NCI-H345 treated with DMSO at 0.1 percent for 48 hours (cell line): Measurements from ENCODE around the gene CYTH1.
"Not testable (repeated sequence)": the region's sequence is repeated elsewhere in the genome, so short reads cannot be mapped to it uniquely, and the experiment has no call there.

Experiments
- DNase-seq: peaks from one replicate; lab custom pipeline; 2025; ENCODE audit not compliant: unreplicated experiment; lab: John Stamatoyannopoulos, UW

The CYTH1 gene

DNA sequence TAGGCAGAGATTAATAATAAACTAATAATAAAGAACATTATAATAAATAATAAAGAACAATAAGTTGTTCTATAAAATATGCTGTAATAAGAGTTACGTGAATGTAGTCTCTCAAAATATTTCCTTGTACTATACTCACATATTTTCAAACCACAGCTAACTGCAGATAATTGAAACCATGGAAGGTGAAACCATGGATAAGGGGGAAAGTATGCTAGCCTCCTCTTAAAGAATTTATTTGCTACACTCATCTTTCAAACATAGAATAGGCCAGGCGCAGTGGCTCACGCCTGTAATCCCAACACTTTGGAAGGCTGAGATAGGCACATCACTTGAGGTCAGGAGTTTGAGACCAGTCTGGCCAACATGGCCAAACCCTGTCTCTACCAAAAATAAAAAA, 18.5 kb downstream of the CYTH1 start:
- no peak for DNase-seq

- no peak for DNase-seq
These were observed 20.2 kb downstream of the CYTH1 start for GRCh38 chr17:78761789-78762406.

GRCh38 chr17:78759969-78760352, 22.1 kb downstream of the CYTH1 start:
- DNase-seq, result no peak

DNA sequence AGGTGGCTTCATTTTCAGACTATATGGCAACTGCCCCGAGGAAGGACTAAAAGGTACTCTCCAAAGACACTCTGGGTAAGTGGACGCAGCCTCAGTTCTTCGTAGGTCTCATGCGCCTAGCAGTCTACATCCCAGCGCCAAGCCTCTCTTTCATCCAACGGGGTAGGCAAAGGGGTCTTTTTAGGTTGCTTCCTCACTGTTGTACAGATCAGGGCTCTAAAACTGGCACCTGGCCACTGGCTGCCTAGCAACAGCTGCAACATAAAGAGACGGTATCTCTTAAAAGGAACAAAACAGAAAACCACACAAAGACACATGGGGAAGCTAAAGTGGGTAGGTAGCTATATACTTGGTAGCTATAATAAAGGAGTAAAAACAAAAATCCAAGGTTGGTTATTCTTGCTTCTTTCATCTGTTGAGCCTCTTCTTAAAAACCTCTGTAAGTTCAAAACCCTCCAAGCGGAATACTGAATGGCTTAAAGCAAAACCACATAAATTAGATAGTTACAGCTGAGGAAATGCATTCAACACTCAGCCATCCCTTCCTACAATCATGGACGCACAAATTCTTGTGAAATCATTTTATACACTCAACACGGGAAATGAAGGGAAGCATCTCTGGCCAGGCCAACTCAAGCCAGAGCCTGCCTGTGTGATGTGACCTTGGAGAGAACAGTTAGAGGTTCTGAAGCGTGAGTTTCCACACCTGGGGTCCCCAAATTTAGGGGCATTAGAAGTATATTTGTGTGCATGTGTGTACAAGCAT, 22.7 kb downstream of the CYTH1 start:
- DNase-seq, result peak; percentile 64

DNA sequence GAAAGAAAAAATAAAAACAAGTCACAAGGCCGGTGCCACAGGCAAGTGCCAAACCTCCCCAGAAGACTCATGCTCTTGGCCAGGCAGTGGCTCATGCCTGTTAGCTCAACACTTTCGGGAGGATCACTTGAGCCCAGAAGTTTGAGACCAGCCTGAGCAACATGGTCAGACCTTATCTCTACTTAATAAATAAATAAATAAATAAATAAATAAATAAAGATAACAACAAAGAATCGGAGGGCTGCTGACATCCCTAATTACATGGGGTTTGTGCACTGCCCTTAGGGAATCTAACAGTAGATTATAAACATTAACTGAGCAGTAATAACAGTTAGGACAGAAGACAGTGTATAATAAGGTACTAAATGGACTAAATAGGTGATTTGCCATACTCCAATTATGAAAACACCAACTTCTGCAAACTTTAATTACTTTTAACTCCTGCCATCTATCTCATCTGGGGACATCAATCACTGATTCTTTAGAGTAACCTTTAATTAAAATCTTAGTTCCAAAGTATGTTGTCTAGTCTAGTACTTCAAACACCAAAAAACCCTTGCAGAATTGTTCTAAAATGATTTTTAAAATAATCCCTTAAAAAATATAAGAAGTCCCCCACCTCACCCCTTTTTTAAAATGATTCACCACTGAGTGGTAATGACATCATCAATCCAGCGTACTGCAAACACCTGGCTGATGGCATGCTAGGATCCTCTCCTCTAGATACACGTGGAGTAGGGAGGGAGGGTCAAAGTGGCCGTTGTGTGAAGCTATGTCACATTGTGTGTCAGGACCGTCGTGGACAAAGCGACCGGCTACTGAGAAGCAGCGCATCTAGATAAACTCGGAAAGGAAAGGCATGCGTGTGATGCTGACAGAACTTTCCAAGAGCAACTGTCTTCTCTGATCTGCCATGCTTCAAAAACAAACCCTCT, 28.5 kb downstream of the CYTH1 start:
- no peak for DNase-seq

DNA sequence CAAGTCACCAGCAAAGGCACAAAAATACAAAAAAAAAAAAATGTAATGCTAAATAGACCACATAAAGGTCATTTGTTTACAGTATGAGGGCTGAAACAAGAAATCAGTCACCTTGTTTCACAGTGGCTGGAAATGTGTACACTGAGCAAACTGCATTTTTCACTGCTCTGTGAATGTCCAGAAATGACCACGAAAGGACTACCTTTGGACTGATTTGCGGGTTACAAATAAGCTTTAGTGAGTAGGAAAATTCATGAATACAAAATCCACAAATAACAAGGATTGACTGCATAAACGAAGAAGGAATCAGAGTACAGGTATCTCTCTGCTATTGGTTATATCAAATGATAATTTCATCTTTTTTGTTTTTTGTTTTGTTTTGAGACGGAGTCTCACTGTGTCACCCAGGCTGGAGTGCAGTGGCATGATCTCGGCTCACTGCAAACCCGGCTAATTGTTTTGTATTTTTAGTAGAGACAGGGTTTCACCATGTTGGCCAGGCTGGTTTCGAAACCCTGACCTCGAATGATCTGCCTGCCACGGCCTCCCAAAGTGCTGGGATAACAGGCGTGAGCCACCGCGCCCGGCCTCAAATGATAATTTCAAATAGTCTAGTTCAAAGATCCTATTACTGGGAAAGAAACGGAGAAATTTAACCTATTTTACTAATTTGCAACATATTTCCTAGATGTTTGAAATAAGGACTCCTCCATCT, 30.5 kb downstream of the CYTH1 start:
- DNase-seq, result no peak

DNA sequence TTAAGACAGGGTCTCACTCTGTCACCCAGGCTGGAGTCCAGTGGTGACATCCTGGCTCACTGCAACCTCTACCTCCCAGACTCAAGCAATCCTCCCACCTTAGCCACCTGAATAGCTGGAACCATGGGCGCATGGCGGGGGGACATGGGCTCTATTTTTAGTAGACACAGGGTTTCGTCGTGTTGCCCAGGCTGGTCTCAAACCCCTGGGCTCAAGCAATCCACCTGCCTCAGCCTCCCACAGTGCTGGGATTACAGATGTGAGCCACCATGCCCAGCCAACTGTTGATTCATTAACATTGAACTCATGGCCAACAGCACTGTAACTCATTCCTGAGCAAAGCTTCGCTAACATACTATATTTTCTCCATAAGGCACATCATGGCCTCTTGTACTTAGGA, 31.1 kb downstream of the CYTH1 start:
- not testable (repeated sequence) for DNase-seq

- DNase-seq, result no peak
These were observed 33.2 kb downstream of the CYTH1 start for GRCh38 chr17:78748730-78749317.

DNA sequence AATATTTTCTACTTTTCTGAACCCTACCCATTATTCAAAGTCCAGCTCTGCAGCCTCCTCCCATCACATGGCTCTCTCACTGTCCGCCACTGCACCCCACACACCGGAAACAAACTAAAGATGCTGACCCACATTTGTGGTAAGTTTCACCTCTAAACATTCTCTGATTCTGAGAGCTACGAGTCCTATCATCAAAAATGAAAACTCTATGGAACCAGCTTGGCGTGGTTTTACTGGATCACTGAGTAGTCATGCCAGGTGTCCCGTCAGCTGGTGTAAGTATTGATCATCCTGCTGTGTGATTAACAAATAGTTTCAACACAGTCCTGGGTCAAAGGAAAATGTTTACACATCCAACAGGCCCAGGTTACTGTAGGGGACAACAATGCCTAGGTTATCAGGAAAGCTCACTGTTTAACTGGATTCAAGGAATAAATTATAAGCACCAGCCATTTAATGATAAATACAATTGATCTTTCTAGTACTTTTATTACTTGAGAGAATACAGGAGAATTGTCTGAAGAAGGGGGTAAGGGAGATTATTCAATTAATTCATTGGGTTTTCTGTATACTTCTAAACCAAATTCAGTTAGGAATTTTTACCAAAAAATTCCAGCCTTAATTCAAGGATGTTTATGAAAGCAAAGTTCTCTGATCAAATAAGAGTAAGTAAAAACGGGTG, 33.9 kb downstream of the CYTH1 start:
- no peak for DNase-seq

DNA sequence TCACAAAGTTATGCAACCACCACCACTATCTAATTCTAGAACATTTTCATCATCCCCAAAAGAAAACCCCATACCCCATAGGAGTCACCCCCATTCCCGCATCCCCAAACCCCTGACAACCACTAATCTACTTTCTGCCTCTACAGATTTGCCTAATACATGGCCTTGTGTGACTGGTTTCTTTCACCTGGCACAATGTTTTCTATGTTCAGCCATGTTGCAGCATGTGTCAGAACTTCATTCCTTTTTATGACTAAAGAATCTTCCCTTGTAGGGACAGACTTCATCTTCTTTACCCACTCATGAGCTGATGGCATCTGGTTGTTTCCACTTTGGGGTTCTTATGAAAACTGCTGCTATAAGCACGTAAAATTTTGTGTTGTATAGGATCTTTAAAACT, 34.6 kb downstream of the CYTH1 start:
- DNase-seq, result no peak

GRCh38 chr17:78746949-78747269, 35.2 kb downstream of the CYTH1 start:
- DNase-seq, result no peak

DNA sequence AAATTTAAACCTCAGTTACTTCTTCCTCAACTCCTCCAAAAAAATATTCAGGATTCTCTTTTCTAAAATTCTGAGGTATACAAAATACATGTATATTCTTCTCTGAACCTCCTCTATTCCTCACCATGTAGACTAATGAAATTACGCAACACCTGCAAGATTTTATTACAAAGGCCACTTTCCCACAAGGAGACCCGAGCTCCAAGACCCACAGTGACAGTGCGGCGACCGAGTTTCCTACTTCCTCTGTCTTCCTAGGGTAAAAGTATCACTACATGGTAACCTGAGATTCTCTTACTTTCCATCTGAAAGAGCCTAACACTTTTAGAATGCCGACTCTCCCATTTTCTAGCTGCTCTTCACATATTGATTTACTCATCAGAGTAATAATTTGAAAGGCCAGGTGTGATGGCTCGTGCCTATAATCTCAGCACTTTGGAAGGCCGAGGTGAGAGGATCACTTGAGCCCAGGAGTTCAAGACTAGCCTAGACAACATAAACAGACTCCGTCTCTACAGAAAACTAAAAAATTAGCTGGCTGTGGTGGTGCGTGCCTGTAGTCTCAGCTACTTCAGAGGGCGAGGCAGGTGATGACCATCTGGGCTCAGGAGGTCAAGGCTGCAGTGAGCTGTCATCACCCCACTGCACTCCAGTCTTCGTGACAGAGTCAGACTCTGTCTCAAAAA, 35.7 kb downstream of the CYTH1 start:
- no peak for DNase-seq

DNA sequence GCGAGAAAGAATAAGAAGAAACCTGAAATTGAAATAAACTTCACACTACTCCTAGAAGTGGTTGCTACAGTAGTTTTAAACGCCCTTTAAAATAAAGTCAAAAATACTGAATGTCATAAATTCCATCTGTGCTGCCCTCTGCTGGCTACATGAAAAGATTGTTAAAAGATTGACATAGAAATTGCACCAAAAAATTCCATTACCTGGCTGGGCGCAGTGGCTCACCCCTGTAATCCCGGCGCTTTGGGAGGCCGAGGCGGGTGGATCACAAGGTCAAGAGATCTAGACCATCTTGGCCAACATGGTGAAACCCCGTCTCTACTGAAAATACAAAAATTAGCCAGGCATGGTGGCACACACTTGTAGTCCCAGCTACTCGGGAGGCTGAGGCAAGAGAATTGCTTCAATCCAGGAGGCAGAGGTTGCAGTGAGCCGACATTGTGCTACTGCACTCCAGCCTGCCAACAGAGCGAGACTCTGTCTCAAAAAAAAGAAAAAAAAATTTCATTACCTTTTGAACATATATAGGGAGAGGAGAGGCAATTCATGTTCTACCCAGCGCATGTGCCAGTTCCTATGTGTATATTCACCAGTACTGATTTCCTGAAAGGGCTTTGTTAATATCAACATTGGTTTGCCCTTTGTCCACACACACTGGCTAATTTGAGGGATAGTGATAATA, 36.5 kb downstream of the CYTH1 start:
- DNase-seq, result no peak

GRCh38 chr17:78742901-78743300, 39.2 kb downstream of the CYTH1 start:
- DNase-seq, result no peak

GRCh38 chr17:78741644-78742284, 40.3 kb downstream of the CYTH1 start:
- DNase-seq, result no peak

DNA sequence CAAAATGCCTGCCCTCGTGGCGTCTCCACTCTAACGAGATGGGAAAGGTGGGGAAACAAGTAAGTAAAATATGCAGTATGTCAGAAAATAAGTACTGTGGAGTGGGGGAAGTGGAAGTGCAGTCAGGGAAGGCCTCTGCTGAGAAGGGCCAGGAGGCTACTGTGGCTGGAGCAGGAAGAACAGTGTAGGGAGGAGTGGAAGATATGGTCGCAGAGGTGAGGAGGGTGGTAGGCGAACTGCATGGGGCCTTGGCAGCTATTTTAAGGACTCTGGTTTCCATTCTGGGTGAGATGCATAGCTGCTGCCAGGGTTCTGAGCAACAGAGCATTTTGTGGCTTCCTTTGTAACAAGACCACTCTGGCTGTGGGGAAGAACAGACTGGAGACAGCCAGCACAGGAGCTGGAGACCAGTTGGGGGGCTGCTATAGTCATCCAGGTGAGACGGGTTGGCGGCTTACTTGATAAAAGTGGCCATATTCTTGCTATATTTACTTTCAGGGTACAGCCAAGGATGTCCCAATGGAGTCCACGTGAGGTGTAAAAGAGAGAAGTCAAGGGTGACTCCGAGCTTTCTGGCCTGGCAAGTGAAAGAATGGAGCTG, 42.6 kb downstream of the CYTH1 start:
- no peak for DNase-seq

- no peak for DNase-seq
These were observed 43.4 kb downstream of the CYTH1 start for GRCh38 chr17:78738698-78739097.

DNA sequence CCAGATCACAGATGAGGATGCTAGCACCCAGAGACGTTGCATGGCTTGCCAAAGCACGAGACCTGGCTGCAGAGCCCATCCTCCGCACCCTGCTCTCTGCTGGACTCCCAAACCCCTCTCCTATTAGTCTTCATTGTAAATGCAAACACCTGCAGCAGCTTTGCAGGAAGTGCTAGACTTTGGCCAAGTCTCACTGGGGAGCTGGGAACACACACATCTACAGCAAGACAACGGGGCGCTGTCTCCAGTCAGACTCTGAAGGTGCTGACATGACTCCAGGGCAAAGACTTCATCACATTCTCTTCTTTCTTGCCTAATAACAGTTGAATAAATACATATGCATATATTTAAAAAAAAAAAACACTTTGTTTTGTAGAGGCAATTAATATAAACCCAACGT, 43.8 kb downstream of the CYTH1 start:
- no peak for DNase-seq
